ENCODE measurements around the gene PHOX2A.

Gene PHOX2A

GRCh38 chr11:72247584-72247983 lies 3.6 kb upstream of the PHOX2A start:
- no peak for DNase-seq

DNA sequence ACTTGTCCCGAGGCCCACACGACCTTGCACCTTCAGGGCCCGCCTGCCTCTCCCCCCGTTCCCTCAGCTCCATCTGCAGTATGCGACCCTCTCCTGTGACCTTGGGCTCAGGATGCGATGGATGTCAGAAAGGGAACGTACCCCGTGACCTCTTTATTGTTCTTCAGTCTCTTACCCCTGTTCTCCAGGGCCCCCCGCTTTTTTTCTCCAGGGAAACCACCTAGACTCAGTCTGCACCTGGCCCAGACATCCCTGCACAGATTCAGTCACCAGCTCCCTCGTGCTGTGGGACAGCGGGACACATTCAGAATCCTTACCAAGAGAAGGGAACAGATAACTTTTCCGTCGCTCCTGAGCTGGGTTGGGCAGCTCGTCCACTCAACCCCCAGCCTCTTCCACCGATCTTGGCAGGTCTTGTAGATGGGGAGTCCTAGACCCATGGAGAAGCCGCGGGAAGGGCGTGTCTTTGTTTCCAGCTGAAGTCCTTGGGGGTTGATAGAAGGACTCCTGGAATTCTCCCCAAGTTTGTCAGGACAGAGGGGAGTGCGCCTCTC lies 1.4 kb upstream of the PHOX2A start:
- no peak for DNase-seq

GRCh38 chr11:72244361-72245262 lies 636 bp upstream of the PHOX2A start:
- DNase-seq = no peak

DNA sequence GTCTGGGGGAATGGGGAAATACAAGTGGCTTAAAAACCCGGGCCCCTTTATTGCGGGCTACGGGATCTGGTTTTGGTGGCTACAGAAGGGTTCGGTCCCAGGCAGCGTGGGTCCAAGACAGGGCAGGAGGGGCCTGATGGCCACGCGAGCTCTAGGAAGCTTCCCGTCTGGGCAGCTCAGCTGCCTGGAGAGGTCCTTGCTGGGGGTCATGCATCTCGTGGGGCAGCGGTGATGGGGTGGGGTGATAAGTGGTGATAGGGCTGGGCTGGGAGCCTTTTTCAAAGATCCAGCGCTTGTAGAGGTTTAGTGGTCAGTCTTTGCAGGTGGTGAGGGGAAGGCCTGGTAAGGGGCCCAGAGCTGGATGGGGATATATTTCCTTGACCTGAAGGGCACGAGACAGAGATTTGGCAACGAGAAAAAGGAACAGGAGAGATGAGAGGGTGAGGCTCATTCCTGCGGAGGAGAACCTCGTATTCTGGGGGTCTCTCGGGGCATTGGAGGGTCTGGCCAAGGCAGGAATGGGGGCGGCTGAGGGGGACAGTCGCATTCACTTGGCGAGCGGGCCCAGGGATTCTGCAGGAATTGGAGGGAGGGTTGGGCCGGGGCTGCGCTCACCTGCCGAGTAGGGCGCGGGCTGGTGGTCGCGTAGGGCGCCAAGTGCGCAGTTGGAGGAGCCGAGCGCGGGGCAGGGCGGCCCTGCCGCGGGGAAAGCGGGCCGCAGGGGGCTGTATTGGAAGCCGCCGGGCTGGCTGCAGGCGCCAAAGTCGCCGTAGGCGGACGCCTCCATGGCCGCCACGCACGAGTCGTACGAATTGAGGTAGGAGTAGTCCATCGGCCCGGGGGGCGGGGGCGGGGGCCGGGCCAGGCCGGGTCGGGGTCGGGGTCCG lies 560 bp downstream of the PHOX2A start:
- no peak for DNase-seq

- DNase-seq = no peak
These were observed 1.8 kb downstream of the PHOX2A start for GRCh38 chr11:72242141-72242540.

DNA sequence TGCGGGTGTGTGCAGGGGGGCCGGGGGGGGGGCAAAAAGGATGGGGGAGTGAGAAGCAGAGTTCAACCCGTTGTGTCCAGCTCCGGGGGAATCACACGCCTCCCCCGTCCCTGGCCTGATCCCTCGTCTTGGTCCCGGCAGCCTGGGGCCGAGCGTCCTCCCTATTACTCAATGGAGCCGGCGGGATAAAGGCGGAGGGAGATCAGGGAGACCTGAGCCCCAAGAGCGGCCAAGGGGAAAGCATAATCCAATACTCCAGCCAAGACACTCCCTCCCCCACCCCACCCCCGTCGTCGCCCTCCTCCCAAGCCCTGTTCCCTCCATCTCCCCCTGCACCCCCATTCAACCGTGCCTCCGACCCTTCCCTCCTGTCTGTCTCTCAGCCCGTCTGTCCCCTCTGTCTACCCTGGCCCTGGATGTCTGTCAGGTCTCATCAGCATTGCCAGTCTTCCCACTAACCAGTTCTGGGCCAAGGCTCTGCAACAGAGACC lies 2.6 kb downstream of the PHOX2A start:
- no peak for DNase-seq

- no peak for DNase-seq
These were observed 3.3 kb downstream of the PHOX2A start for GRCh38 chr11:72240461-72241290.

GRCh38 chr11:72239849-72240460 lies 4.0 kb downstream of the PHOX2A start:
- DNase-seq = no peak

DNA sequence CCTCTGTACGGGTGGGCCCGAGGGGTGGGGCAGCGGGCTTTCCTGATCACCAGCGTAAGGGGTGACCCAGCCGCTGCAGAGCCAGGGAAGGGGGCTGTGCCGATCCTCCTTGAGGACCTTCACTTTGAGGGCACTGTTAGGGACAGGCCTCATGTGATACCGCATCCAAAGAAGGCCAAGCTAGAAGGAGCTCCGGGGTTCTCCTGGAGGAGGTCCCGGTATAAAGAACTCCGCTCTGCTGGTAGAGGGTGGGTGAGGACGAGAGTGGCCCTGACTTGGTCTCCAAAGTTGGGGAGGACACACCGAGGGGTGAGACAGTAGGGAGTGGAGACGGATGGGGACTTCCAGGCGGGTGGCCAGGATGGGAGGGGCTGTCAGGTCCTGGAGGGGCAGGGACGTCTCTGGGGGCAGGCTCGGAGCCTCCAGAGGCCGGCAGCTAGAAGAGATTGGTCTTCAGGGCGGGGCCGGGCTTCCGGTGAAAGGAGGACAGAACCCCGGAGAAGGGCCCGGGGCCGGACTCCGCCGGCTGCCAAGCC lies 4.6 kb downstream of the PHOX2A start:
- DNase-seq = no peak

- DNase-seq = no peak
These were observed 5.3 kb downstream of the PHOX2A start for GRCh38 chr11:72238492-72239312.

DNA sequence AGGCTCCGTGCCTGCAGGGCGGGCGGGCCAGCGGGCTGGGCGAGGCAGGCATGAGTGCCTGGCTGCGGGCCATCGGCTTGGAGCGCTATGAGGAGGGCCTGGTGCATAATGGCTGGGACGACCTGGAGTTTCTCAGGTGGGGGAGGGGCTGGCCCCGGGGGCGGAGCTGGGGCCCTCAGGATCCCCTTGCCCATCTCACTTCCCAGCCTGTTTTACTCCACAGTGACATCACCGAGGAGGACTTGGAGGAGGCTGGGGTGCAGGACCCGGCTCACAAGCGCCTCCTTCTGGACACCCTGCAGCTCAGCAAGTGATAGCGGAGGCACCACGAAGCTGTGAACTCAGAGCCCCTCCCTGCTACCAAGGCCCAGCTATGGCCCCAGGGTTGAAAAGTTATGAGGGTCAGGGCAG lies 5.9 kb downstream of the PHOX2A start:
- no peak for DNase-seq

GRCh38 chr11:72237112-72237931 lies 6.7 kb downstream of the PHOX2A start:
- no peak for DNase-seq

DNA sequence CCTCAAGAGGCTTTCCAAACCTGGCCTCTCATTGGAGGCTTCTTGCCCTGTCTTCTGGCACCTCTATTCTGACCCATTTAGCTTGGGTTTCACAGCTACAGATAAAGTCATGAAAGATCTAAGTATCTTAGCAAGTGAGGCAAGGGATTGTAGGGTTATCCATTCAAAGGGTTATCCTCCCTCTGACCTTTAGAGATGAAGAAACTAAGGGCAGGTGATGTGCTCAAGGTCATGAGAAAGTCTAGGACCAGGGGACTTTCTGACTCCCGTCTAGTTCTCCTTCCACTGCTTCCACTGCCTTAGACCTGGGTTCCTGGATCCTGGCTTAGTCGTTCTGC lies 7.2 kb downstream of the PHOX2A start:
- DNase-seq = no peak

DNA sequence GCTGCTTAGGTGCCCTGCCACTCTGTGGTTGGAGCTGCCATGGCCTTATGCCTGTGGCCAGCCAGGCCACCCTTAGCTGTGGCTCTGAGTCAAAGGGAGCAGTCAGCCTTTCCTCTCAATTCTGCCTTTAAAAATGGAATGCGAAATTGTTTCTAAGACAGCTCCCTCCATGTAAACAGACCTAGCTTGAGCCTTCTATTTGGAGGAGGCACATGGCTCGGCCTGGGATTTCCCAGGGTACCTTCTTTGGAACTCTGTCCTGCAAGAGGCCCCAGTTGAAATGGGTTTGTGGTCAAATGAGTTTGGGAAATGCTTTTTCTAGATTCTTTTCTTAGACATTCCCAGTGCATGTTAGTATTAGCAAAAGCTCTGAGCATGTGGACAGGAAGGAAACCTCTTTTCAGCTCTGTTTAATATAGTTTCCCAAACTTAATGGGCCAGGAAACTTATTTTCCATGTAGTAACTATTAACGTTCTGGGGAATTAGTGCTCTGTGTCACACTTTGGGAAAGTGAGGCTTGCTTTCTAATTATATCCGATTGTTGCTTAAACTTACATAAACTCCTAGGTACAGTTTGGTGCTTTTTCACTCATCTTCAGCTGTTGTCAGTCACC lies 7.8 kb downstream of the PHOX2A start:
- no peak for DNase-seq

- no peak for DNase-seq
These were observed 8.5 kb downstream of the PHOX2A start for GRCh38 chr11:72235351-72236057.

DNA sequence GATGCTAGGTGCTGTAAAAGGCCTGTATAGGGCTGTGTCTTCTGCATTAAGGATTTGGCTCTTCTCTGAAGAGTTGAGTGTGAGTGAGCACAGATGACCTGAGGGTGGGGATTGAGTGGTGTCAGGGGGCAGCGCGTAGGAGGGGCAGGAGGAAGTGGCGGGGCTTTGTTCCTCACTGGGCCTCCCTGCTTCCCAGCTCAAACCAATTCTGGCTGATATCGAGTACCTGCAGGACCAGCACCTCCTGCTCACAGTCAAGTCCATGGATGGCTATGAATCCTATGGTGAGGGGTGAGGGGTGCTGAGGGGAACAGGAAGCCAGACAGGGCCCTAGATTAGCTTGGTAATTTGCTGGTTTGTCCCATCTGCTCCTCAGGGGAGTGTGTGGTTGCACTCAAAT lies 9.1 kb downstream of the PHOX2A start:
- no peak for DNase-seq

- DNase-seq = no peak
These were observed 9.5 kb downstream of the PHOX2A start for GRCh38 chr11:72234514-72234830.

GRCh38 chr11:72233773-72234513 lies 10.0 kb downstream of the PHOX2A start:
- DNase-seq = no peak

All from NCI-H1048 (cell line).